Suprapubic skin (tissue), 4 donors: ENCODE measurements around the gene RAPGEF3. TPM values are rescaled to one million over a fixed set of nuclear protein-coding genes. Genes with fewer than 3 reads are reported as not detected.

Experiments
- DNase-seq, 2 donors: peaks; one replicate each; pipeline ENCODE4 v3.0.0-alpha.2; 2019; ENCODE audit warnings: low spot score in 2 of 2
- H3K27ac ChIP-seq: fragments of 200-600 bp; sonication (generic); one replicate; pipeline ENCODE4 v1.5.1; 2019
- H3K27me3 ChIP-seq: fragments of 200-600 bp; sonication (generic); one replicate; pipeline ENCODE4 v1.5.1; 2019
- H3K36me3 ChIP-seq: fragments of 200-600 bp; sonication (generic); one replicate; pipeline ENCODE4 v1.5.1; 2019
- H3K4me1 ChIP-seq: fragments of 200-600 bp; sonication (generic); one replicate; pipeline ENCODE4 v1.5.1; 2019
- H3K4me3 ChIP-seq: fragments of 200-600 bp; sonication (generic); one replicate; pipeline ENCODE4 v1.5.1; 2019; ENCODE audit warnings: mild to moderate bottlenecking
- H3K9me3 ChIP-seq: fragments of 200-600 bp; sonication (generic); one replicate; pipeline ENCODE4 v1.5.1; 2019
- CTCF ChIP-seq, 2 donors: fragments of 200-600 bp in 1 of 2; fragments of 450-650 bp in 1 of 2; sonication (generic) in 1 of 2; IDR thresholded peaks; one replicate each; pipeline ENCODE4 v1.5.1; 2016 to 2019; ENCODE audit warnings: antibody characterized with exemption in 2 of 2, mild to moderate bottlenecking in 1 of 2, moderate library complexity in 1 of 2
- EP300 ChIP-seq: sonication (generic); formaldehyde crosslinking; IDR thresholded peaks from one replicate; pipeline ENCODE4 v1.6.1; 2017; ENCODE audit warnings: antibody characterized with exemption
- POLR2A ChIP-seq, 2 donors: fragments of 450-650 bp; IDR thresholded peaks; one replicate each; pipeline ENCODE4 v1.6.1; 2017; ENCODE audit warnings: antibody characterized with exemption in 2 of 2, mild to moderate bottlenecking in 2 of 2, moderate library complexity in 2 of 2
- POLR2AphosphoS5 ChIP-seq, 3 donors: sonication (generic); formaldehyde crosslinking; IDR thresholded peaks; one replicate each; pipeline ENCODE4 v1.6.1; 2017; ENCODE audit warnings: antibody characterized with exemption in 3 of 3
- WGBS: methylation state at CpG from one replicate; pipeline ENCODE4 v1.1.5; 2018; 5-methylcytosine and 5-hydroxymethylcytosine counted together
- total RNA-seq, 4 donors: library from RNA; depleted of rRNA; stranded (reverse); fragments of >200 nt; gene quantifications; one replicate each; pipeline ENCODE4 v1.1.0, GENCODE V29; 2016

The RAPGEF3 gene
- total RNA-seq, 4 donors from 2014 or later, result 9.3 to 48.9 (median 20.0) TPM

GRCh38 chr12:47783024-47783755 is 24.5 kb upstream of the RAPGEF3 start:
- WGBS, result 52% methylated on average over 7 of the region's 17 CpGs
- Histone ChIP-seq H3K9me3 (no peaks in the 10 kb centered on the region), H3K4me3 (no peak overlapping the region), H3K36me3 (peaks cover 62% of the 10 kb centered on the region), H3K4me1 (peaks cover 70% of the 10 kb centered on the region), H3K27me3 (no peaks in the 10 kb centered on the region), H3K27ac (peak overlapping the region; percentile 86)
- no peak for DNase-seq
- TF ChIP-seq POLR2AphosphoS5 (IDR thresholded peaks at IDR 0.05) (no peak), CTCF (IDR thresholded peaks at IDR 0.05) (no peak), EP300 (no peak), POLR2A (IDR thresholded peaks at IDR 0.05) (no peak)

GRCh38 chr12:47782372-47782770 is 23.7 kb upstream of the RAPGEF3 start:
- TF ChIP-seq CTCF (IDR thresholded peaks at IDR 0.05) (no peak), POLR2AphosphoS5 (IDR thresholded peaks at IDR 0.05) (no peak), POLR2A (IDR thresholded peaks at IDR 0.05) (no peak), EP300 (no peak)
- Histone ChIP-seq H3K27me3 (no peaks in the 10 kb centered on the region), H3K9me3 (no peaks in the 10 kb centered on the region), H3K36me3 (peaks cover 54% of the 10 kb centered on the region), H3K4me1 (peaks cover 79% of the 10 kb centered on the region), H3K27ac (peak overlapping the region; percentile 86), H3K4me3 (no peak overlapping the region)
- DNase-seq, result no peak
- WGBS, result 42% methylated on average over 8 of the region's 8 CpGs

- 72% methylated on average over 5 of the region's 13 CpGs for WGBS
- DNase-seq, result peak in 1 of 2 donors; percentile 71
- H3K4me1 ChIP-seq, result peaks cover 81% of the 10 kb centered on the region
- no peaks in the 10 kb centered on the region for H3K9me3 ChIP-seq
- H3K4me3 ChIP-seq, result no peak overlapping the region
- H3K36me3 ChIP-seq, result peaks cover 47% of the 10 kb centered on the region
- no peak for TF ChIP-seq CTCF (IDR thresholded peaks at IDR 0.05)
- TF ChIP-seq POLR2AphosphoS5 (IDR thresholded peaks at IDR 0.05), result no peak
- TF ChIP-seq EP300, result no peak
- TF ChIP-seq POLR2A (IDR thresholded peaks at IDR 0.05), result no peak
- H3K27ac ChIP-seq, result peak overlapping the region; percentile 86
- H3K27me3 ChIP-seq, result no peaks in the 10 kb centered on the region
These were observed 23.0 kb upstream of the RAPGEF3 start for GRCh38 chr12:47781479-47782371.

- H3K4me1 ChIP-seq, result peaks cover 90% of the 10 kb centered on the region
- 70% methylated on average over 10 of the region's 11 CpGs for WGBS
- no peak for DNase-seq
- no peaks in the 10 kb centered on the region for H3K27me3 ChIP-seq
- H3K27ac ChIP-seq, result no peak overlapping the region
- no peak overlapping the region for H3K4me3 ChIP-seq
- no peak for TF ChIP-seq POLR2A (IDR thresholded peaks at IDR 0.05)
- no peak for TF ChIP-seq CTCF (IDR thresholded peaks at IDR 0.05)
- peaks cover 30% of the 10 kb centered on the region for H3K36me3 ChIP-seq
- H3K9me3 ChIP-seq, result no peaks in the 10 kb centered on the region
These were observed 21.3 kb upstream of the RAPGEF3 start for GRCh38 chr12:47779943-47780504.
